ENCODE measurements around the gene STK35. TPM values are rescaled to one million over a fixed set of nuclear protein-coding genes. Genes with fewer than 3 reads are reported as not detected.

STK35 gene
- total RNA-seq, 3 donors from 2014 or later: 20.2 to 23.3 (median 22.2) TPM

DNA sequence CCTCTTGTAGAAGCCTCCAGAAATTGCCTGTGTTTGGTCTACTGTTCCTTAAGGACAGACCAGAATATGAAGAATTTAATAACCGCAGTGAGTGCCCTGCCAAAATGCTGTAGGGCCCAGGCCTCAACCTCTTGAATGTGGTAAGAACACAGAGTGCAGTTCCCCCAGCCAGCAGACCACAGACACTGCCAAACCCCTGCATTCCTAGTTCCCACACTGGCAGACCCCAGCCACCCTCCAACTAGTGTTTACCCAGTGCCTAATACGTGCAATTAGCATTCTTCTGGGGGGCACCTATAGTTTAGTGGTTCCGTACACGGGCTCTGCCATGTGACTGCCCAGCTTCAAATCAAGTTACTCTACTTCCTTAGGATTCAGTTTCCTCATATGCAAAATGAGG is 51.7 kb downstream of the STK35 start:
- no peak for TF ChIP-seq CTCF (IDR thresholded peaks at IDR 0.05)
- Histone ChIP-seq H3K9me3 (no peaks in the 10 kb centered on the region), H3K36me3 (ENCODE audit: low read depth) (no peaks in the 10 kb centered on the region), H3K4me1 (ENCODE audit: low read depth) (no peaks in the 10 kb centered on the region), H3K4me3 (no peak overlapping the region)
- intact Hi-C loops (cut with DNase I, micrococcal nuclease): no loop called here
- DNase-seq (no peak), ATAC-seq (no peak)

DNA sequence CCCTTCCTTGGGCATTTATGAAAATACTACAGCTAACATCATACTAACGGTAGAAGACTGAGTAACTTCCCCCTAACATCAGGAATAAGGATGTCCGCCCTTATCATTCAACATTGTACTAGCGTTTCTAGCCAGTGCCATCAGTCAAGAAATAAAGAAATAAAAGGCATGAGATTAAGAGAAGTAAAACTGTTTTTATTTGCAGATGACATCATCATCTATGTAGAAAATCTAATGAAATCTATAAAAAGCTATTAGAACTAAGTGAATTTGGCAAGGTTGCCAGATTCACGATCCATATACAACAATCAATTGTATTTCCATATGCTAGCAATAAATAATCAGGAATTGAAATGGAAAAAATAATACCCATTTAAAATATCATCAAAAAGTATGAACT is 54.6 kb downstream of the STK35 start:
- Histone ChIP-seq H3K4me1 (ENCODE audit: low read depth) (no peaks in the 10 kb centered on the region), H3K9me3 (no peaks in the 10 kb centered on the region), H3K4me3 (no peak overlapping the region), H3K36me3 (ENCODE audit: low read depth) (no peaks in the 10 kb centered on the region)
- ATAC-seq (no peak), DNase-seq (no peak)
- no peak for TF ChIP-seq CTCF (IDR thresholded peaks at IDR 0.05)
- intact Hi-C loops (cut with DNase I, micrococcal nuclease): no loop called here

DNA sequence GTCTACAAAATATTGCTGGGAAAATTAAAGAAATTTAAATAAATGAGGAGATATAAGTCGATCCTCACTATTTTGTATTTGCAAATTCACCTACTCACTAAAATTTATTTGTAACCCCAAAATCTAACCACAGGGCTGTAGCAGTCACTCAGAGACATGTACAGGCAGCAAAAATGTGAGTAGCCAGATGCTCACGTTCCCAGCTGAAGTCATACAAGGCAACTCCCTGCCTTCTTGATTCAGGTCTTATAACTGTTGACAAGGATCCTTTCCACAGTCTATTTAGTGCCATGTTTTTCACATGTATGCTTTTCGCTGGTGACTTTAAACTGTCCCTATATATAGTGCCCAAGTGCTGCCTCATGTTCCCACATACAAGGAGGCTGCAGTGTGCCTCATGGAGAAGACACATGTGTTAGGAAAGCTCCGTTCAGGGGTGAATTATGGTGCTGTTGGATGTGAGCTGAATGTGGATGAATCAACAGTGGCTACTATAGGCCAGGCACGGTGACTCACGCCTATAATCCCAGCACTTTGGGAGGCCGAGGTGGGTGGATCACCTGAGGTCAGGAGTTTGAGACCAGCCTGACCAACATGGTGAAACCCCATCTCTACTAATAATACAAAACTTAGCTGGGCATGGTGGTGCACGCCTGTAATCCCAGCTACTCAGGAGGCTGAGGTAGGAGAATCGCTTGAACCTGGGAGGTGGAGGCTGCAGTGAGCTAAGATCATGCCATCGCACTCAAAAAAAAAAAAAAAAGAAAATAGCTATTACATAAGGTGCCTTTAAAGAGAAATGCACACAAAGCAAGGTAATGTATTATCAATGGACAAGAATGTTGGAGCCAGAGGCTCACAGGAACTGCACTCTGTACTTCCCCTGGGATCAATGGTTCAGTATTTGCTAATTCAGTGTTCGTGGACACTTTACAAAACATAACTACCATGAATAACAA is 55.3 kb downstream of the STK35 start:
- ATAC-seq: no peak
- Histone ChIP-seq H3K4me3 (no peak overlapping the region), H3K4me1 (ENCODE audit: low read depth) (no peaks in the 10 kb centered on the region), H3K36me3 (ENCODE audit: low read depth) (no peaks in the 10 kb centered on the region), H3K9me3 (no peaks in the 10 kb centered on the region)
- intact Hi-C loops (cut with DNase I, micrococcal nuclease): no loop called here
- TF ChIP-seq CTCF (IDR thresholded peaks at IDR 0.05): no peak
- DNase-seq: no peak

DNA sequence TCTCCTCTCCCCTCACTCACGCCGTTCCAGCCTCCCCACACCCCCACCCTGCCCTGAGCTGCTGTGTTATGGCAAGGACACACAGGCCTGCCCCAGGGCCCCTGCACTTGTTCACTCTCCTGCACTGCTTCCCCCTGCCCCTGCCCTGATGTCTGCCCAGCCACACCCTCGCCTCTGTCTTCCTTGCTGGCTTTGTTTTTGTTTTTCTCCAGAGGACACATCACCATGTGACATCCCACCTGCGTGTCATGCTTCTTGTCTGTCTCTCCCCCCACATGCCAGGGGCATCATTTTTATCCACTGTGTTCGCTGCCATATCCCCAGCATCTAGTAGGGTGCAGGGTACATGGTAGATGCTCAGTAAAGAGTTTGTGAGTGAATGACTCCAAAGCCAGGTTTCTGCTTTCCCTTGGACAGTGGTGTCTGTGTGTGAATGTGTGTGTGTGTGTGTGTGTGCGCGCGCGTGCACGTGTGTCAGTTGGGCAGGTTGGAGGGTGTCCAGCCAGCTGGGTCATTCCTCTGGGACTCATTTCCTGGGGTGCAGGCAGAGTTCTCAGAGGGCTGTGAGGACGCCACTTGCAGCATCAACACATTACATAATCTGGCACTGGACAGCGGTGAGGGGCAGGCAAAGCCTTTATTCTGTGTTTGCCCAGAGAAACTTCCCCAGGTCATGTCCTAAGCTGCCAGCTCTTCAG is 60.6 kb downstream of the STK35 start:
- H3K4me1 ChIP-seq (ENCODE audit: low read depth): no peaks in the 10 kb centered on the region
- no peak for DNase-seq
- TF ChIP-seq CTCF (IDR thresholded peaks at IDR 0.05): no peak
- H3K36me3 ChIP-seq (ENCODE audit: low read depth): no peaks in the 10 kb centered on the region
- no peaks in the 10 kb centered on the region for H3K9me3 ChIP-seq
- no peak overlapping the region for H3K4me3 ChIP-seq
- ATAC-seq: no peak
- intact Hi-C loops (cut with DNase I, micrococcal nuclease): no loop called here

GRCh38 chr20:2162823-2163166 is 61.2 kb downstream of the STK35 start:
- no peak for ATAC-seq

More at GRCh38 chr20:2162823-2163166, 61.2 kb downstream of the STK35 start:
- H3K36me3 ChIP-seq (ENCODE audit: low read depth): no peaks in the 10 kb centered on the region
- H3K9me3 ChIP-seq: no peaks in the 10 kb centered on the region
- intact Hi-C loops (cut with DNase I, micrococcal nuclease): no loop called here
- H3K4me3 ChIP-seq: no peak overlapping the region
- no peaks in the 10 kb centered on the region for H3K4me1 ChIP-seq (ENCODE audit: low read depth)
- no peak for TF ChIP-seq CTCF (IDR thresholded peaks at IDR 0.05)
- no peak for DNase-seq

All from mucosa of descending colon (tissue), 3 donors.